GM12878 (cell line): ENCODE measurements around the gene IRF2BP1.
A peak's percentile ranks its signal among the peaks of the same experiment; 100 is the strongest.

Experiments used
- CHD2 ChIP-seq: IDR thresholded peaks from 2 replicates; pipeline ENCODE4 v1.6.1; 2011; ENCODE audit warnings: low read depth, low read length, improper control_type of control experiment, borderline replicate concordance
- CHD4 ChIP-seq: fragments of 200-600 bp; sonication (generic); IDR thresholded peaks from 2 replicates; pipeline ENCODE4 v1.6.1; 2016; ENCODE audit warnings: mild to moderate bottlenecking
- CTCF ChIP-seq, 3 experiments: IDR thresholded peaks in 2 of 3; conservative IDR thresholded peaks in 1 of 3; 2 replicates each; pipeline ENCODE4 v1.5.1; 2011; ENCODE audit warnings: low read depth in 3 of 3, low read length in 3 of 3, mild to moderate bottlenecking in 3 of 3, control low read depth in 2 of 3, moderate library complexity in 2 of 3, inconsistent platforms in 1 of 3, mixed read lengths in 1 of 3; ENCODE audit not compliant: control insufficient read depth in 2 of 3, insufficient read depth in 1 of 3; ENCODE audit errors: extremely low read depth in 1 of 3
- GABPA ChIP-seq: IDR thresholded peaks from 2 replicates; pipeline ENCODE4 v1.6.1; 2014; ENCODE audit warnings: antibody characterized with exemption, low read depth, mild to moderate bottlenecking, inconsistent platforms
- HDAC2 ChIP-seq: fragments of 200-600 bp; sonication (generic); IDR thresholded peaks from 2 replicates; pipeline ENCODE4 v1.6.1; 2017
- KDM1A ChIP-seq: fragments of 200-600 bp; sonication (generic); IDR thresholded peaks from 2 replicates; pipeline ENCODE4 v1.6.1; 2016; ENCODE audit warnings: borderline replicate concordance
- POLR2A ChIP-seq: IDR thresholded peaks from 2 replicates; pipeline ENCODE4 v1.6.1; 2011; ENCODE audit warnings: low read depth, mild to moderate bottlenecking, low read length
- POLR2AphosphoS5 ChIP-seq: IDR thresholded peaks from 2 replicates; pipeline ENCODE4 v1.6.1; 2011; ENCODE audit warnings: mild to moderate bottlenecking, low read length, inconsistent platforms
- SIN3A ChIP-seq: IDR thresholded peaks from 2 replicates; pipeline ENCODE4 v1.6.1; 2012; ENCODE audit warnings: low read depth, low read length, improper control_type of control experiment
- SPI1 ChIP-seq: IDR thresholded peaks from 2 replicates; pipeline ENCODE4 v1.6.1; 2011; ENCODE audit warnings: low read depth, mild to moderate bottlenecking, low read length, moderate library complexity, borderline replicate concordance; ENCODE audit not compliant: insufficient read depth
- ZNF274 ChIP-seq: IDR thresholded peaks from one replicate; pipeline ENCODE4 v1.8.0; 2011; ENCODE audit not compliant: insufficient read length, insufficient read depth
- TF ChIP-seq, protein P1 (sequence below): IDR thresholded peaks from 2 replicates; pipeline ENCODE4 v1.6.1; 2011; ENCODE audit warnings: borderline replicate concordance, low read depth, mild to moderate bottlenecking, moderate library complexity, mixed read lengths, low read length; ENCODE audit not compliant: insufficient read depth; ENCODE audit errors: extremely low read length

- TF ChIP-seq HDAC2 (no peak), GABPA (no peak), CHD2 (no peak), POLR2A (peak; percentile 38; the same call in 1 of the 2 replicates), SIN3A (no peak), CHD4 (no peak), CTCF (IDR thresholded peaks at IDR 0.05 in 2 of 3, conservative IDR thresholded peaks at IDR 0.05 in 1 of 3; ENCODE audit: control insufficient read depth in 2 of 3, extremely low read depth in 1 of 3, insufficient read depth in 1 of 3, low read depth in 3 of 3, low read length in 3 of 3) (no peak), POLR2AphosphoS5 (no peak), SPI1 (no peak), KDM1A (no peak), ZNF274 (no peak)
- TF ChIP-seq, protein P1, sequence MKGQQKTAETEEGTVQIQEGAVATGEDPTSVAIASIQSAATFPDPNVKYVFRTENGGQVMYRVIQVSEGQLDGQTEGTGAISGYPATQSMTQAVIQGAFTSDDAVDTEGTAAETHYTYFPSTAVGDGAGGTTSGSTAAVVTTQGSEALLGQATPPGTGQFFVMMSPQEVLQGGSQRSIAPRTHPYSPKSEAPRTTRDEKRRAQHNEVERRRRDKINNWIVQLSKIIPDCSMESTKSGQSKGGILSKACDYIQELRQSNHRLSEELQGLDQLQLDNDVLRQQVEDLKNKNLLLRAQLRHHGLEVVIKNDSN, result no peak
Observed at GRCh38 chr19:45854167-45854778, 31.7 kb downstream of the IRF2BP1 start.
